Endodermal cell (in vitro differentiated cells): Measurements from ENCODE around the gene WLS. TPM values are rescaled to one million over a fixed set of nuclear protein-coding genes. Genes with fewer than 3 reads are reported as not detected.

ENCODE experiments used
- DNase-seq: peaks from one replicate; pipeline ENCODE4 v3.0.0-alpha.2; 2017
- H3K27ac ChIP-seq: 2 replicates; pipeline ENCODE4 v1.5.1; 2013; ENCODE audit warnings: mild to moderate bottlenecking, low read depth, low read length, moderate library complexity
- H3K27me3 ChIP-seq: 2 replicates; pipeline ENCODE4 v1.6.1; 2013; ENCODE audit warnings: mild to moderate bottlenecking, low read length, moderate library complexity; ENCODE audit not compliant: insufficient read depth, control insufficient read depth, poor library complexity, severe bottlenecking
- H3K36me3 ChIP-seq: 2 replicates; pipeline ENCODE4 v1.7.0; 2013; ENCODE audit warnings: mild to moderate bottlenecking, low read length, moderate library complexity; ENCODE audit not compliant: control insufficient read depth, insufficient read depth
- H3K4me1 ChIP-seq: one replicate; pipeline ENCODE4 v1.7.0; 2013; ENCODE audit warnings: low read length; ENCODE audit not compliant: control insufficient read depth, insufficient read depth
- H3K4me3 ChIP-seq: 2 replicates; pipeline ENCODE4 v1.5.1; 2013; ENCODE audit warnings: mild to moderate bottlenecking, low read length, moderate library complexity
- H3K9ac ChIP-seq: 2 replicates; pipeline ENCODE4 v1.6.1; 2013; ENCODE audit warnings: mild to moderate bottlenecking, low read length, moderate library complexity; ENCODE audit not compliant: poor library complexity, severe bottlenecking; ENCODE audit errors: extremely low read depth
- H3K9me3 ChIP-seq: 2 replicates; pipeline ENCODE4 v1.6.1; 2013; ENCODE audit warnings: mild to moderate bottlenecking, low read length, moderate library complexity; ENCODE audit not compliant: control insufficient read depth
- H3K27ac Mint-ChIP-seq: 2 replicates; pipeline ENCODE4 v1.8.0; 2020; ENCODE audit warnings: mixed read lengths
- H3K27me3 Mint-ChIP-seq: 2 replicates; pipeline ENCODE4 v1.8.0; 2021; ENCODE audit warnings: mild to moderate bottlenecking, mixed read lengths; ENCODE audit not compliant: insufficient read depth
- H3K36me3 Mint-ChIP-seq: 2 replicates; pipeline ENCODE4 v1.8.0; 2020; ENCODE audit warnings: low read depth, mixed read lengths
- H3K4me1 Mint-ChIP-seq: 2 replicates; pipeline ENCODE4 v1.8.0; 2020; ENCODE audit warnings: mixed read lengths
- H3K4me3 Mint-ChIP-seq: 2 replicates; pipeline ENCODE4 v1.8.0; 2020; ENCODE audit warnings: mild to moderate bottlenecking, moderate library complexity, mixed read lengths
- H3K9me3 Mint-ChIP-seq: 2 replicates; pipeline ENCODE4 v1.8.0; 2020; ENCODE audit warnings: mild to moderate bottlenecking, mixed read lengths
- CTCF ChIP-seq: fragments of 200-600 bp; sonication (generic); conservative IDR thresholded peaks from 2 replicates; pipeline ENCODE4 v1.5.0; 2021; ENCODE audit warnings: antibody characterized with exemption, mild to moderate bottlenecking
- WGBS, 2 experiments: methylation state at CpG; one replicate each; pipeline versions ENCODE4 v1.1.5 to v1.1.7; 2013; ENCODE audit warnings: missing lambda C conversion rate in 2 of 2, mixed read lengths in 1 of 2; ENCODE audit not compliant: insufficient coverage in 1 of 2, insufficient read length in 1 of 2; 5-methylcytosine and 5-hydroxymethylcytosine counted together
- total RNA-seq, 2 donors: library from RNA; stranded (reverse); fragmentation: NEBNext Ultra II Directional in 1 of 2; extraction: Animal tissue kit (Norgen Biotek cat#: 25700) in 1 of 2; gene quantifications; 2 replicates in 1 of 2; 3 replicates in 1 of 2; pipeline ENCODE4 v1.2.1, GENCODE V29; 2021

WLS gene
- total RNA-seq, 2 donors from 2014 or later: 90.8 to 115 TPM

DNA sequence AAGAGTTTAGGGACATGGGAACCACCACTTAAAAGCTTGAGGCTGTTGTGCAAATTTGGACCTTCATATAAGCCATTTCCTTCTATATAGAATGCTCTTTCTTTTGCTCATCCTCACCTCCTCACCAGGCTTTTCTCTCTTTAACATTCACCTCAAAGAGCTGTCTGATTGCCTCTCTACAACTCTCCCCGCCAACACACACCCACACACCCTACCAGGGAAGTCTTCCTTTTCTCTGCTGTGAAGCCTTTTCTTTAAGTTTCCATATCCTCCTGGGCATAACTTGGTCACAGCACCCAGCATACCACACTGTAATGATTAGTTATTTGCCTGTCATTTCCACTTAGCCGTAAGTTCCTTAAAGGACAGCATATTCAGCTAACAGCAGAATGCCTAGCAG, 40.6 kb downstream of the WLS start:
- TF ChIP-seq CTCF: no peak
- Histone ChIP-seq H3K9me3 (peaks cover 18% of the 10 kb centered on the region), H3K4me3 (no peak overlapping the region), H3K36me3 (peaks cover 62% of the 10 kb centered on the region), H3K27me3 (no peaks in the 10 kb centered on the region), H3K9ac (no peak overlapping the region), H3K4me1 (no peaks in the 10 kb centered on the region), H3K27ac (no peak overlapping the region)
- Mint-ChIP-seq H3K36me3 (peaks cover 42% of the 10 kb centered on the region), H3K4me3 (no peak overlapping the region), H3K4me1 (no peaks in the 10 kb centered on the region), H3K9me3 (peaks cover 3% of the 10 kb centered on the region), H3K27me3 (peaks cover 2% of the 10 kb centered on the region), H3K27ac (no peak overlapping the region)
- 91 to 100% methylated on average over 1 to 2 of the region's 2 CpGs for WGBS, 2 experiments
- no peak for DNase-seq

DNA sequence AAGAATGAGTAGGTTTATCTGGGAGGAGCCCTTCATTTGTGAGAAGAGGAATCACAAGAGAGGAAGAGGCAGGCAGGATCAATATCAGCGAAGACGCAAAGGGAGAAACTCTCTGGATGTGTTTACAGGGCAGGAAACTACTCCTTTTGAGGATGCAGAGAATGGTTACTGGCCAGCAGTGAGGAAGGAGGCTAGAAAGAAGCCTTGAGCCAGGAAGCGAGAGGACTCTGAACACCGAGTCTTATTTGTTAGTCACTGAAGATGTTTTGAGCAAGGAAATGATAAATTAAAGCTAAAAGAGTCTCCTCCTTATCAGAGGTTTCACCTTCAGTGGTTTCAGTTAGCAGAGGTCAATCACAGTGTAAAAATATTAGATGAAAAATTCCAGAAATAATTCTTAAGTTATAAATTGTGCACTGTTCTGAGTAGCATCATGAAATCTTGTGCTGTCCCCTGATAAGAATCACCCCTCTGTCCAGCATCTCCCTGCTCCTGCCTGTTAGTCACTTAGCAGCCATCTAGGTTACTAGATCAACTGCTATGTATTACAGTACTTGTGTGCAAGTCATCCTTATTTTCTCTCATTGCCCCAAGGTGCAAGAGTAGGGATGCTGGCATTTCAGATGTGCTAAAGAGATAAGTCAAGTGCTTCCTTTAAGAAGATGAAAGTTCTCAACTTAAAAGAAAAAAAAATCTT, 43.5 kb downstream of the WLS start:
- H3K9me3 Mint-ChIP-seq: peaks cover 8% of the 10 kb centered on the region
- H3K27me3 Mint-ChIP-seq: peaks cover 5% of the 10 kb centered on the region
- Histone ChIP-seq H3K27ac (no peak overlapping the region), H3K27me3 (no peaks in the 10 kb centered on the region), H3K36me3 (peaks cover 83% of the 10 kb centered on the region), H3K9ac (no peak overlapping the region), H3K9me3 (peaks cover 29% of the 10 kb centered on the region), H3K4me1 (no peaks in the 10 kb centered on the region), H3K4me3 (no peak overlapping the region)
- peaks cover 56% of the 10 kb centered on the region for H3K36me3 Mint-ChIP-seq
- no peaks in the 10 kb centered on the region for H3K4me1 Mint-ChIP-seq
- DNase-seq: no peak
- H3K4me3 Mint-ChIP-seq: no peak overlapping the region
- no peak overlapping the region for H3K27ac Mint-ChIP-seq
- WGBS, 2 experiments: 96 to 98% methylated on average over 4 of the region's 4 CpGs
- no peak for TF ChIP-seq CTCF

GRCh38 chr1:68188060-68188538, 44.2 kb downstream of the WLS start:
- Histone ChIP-seq H3K4me1 (no peaks in the 10 kb centered on the region), H3K4me3 (no peak overlapping the region), H3K9ac (no peak overlapping the region), H3K27me3 (no peaks in the 10 kb centered on the region), H3K27ac (no peak overlapping the region), H3K9me3 (peaks cover 29% of the 10 kb centered on the region), H3K36me3 (peaks cover 78% of the 10 kb centered on the region)
- TF ChIP-seq CTCF: no peak
- no peak for DNase-seq
- 92 to 100% methylated on average over 2 to 3 of the region's 3 CpGs for WGBS, 2 experiments
- Mint-ChIP-seq H3K9me3 (peaks cover 8% of the 10 kb centered on the region), H3K36me3 (peaks cover 49% of the 10 kb centered on the region), H3K27me3 (peaks cover 11% of the 10 kb centered on the region), H3K27ac (no peak overlapping the region), H3K4me1 (no peaks in the 10 kb centered on the region), H3K4me3 (no peak overlapping the region)
